OCI-LY1 (cell line): ENCODE data around the gene NIPAL1.

ENCODE experiments used
- CTCF ChIP-seq: fragments of 200-600 bp; sonication (generic), shearing (Covaris generic); IDR thresholded peaks from 2 replicates; pipeline ENCODE4 v1.5.1; 2017; ENCODE audit warnings: mild to moderate bottlenecking, antibody characterized with exemption, low read length, moderate library complexity, mixed read lengths
- EZH2 ChIP-seq: fragments of 200-600 bp; sonication (generic), shearing (Covaris generic); IDR thresholded peaks from 2 replicates; pipeline ENCODE4 v1.8.0; 2017; ENCODE audit warnings: borderline replicate concordance, mixed run types, mild to moderate bottlenecking, antibody characterized with exemption, low read length, moderate library complexity, mixed read lengths

GRCh38 chr4:48015216-48015615, 1.4 kb upstream of the NIPAL1 start:
- TF ChIP-seq CTCF, result no peak
- TF ChIP-seq EZH2, result no peak
